HepG2 (cell line): ENCODE data around the gene ALDH1A1. TPM values are rescaled to one million over a fixed set of nuclear protein-coding genes. Genes with fewer than 3 reads are reported as not detected.

Experiments used
- ATAC-seq: fragments of 200-7000 bp; cut with Tn5 transposase; 3 replicates; pipeline ENCODE4 v1.9.1; 2020; ENCODE audit warnings: mild to moderate bottlenecking, moderate library complexity
- BruUV-seq: library from RNA; stranded (reverse); fragments of 400-500 nt; replicated peaks from 2 replicates; lab custom pipeline; 2021; lab: Mats Ljungman, UMichigan
- CTCF ChIA-PET: fragments of 300-600 bp; formaldehyde crosslinking; extraction: SDS; loops from one replicate; lab custom pipeline; 2021; ENCODE audit warnings: low total read pairs, inconsistent platforms, low intra/inter-chr PET ratio; lab: Yijun Ruan, JAX
- POLR2A ChIA-PET: fragments of 350-600 bp; sonication (Branson Sonifier 250); formaldehyde crosslinking; loops from one replicate; lab custom pipeline; 2020; ENCODE audit warnings: antibody characterized with exemption, inconsistent platforms; lab: Yijun Ruan, JAX
- DNase-seq: peaks from one replicate; pipeline ENCODE4 v3.0.0-alpha.2; 2015; ENCODE audit warnings: low spot score
- FAIRE-seq: peaks from 3 replicates; lab custom pipeline; 2011; peaks lifted over from hg19 to GRCh38; lab: Jason Lieb, UNC
- H2AFZ ChIP-seq: one replicate; pipeline ENCODE4 v1.6.1; 2011; ENCODE audit warnings: low read length, inconsistent platforms
- H3K27ac ChIP-seq: fragments of 300-600 bp; 3 replicates; pipeline ENCODE4 v1.8.0; 2011; ENCODE audit warnings: mixed run types, mild to moderate bottlenecking, mixed read lengths, low read length, inconsistent platforms; ENCODE audit not compliant: insufficient read depth; ENCODE audit errors: extremely low read length
- H3K27me3 ChIP-seq, 2 experiments: fragments of 200-600 bp in 1 of 2; 2 replicates in 1 of 2; 3 replicates in 1 of 2; pipeline versions ENCODE4 v1.6.0 to v1.8.0; 2011; ENCODE audit warnings: low read length in 2 of 2, mild to moderate bottlenecking in 2 of 2, moderate library complexity in 2 of 2, inconsistent platforms in 1 of 2; ENCODE audit not compliant: insufficient read depth in 2 of 2, control insufficient read depth in 1 of 2
- H3K36me3 ChIP-seq, 2 experiments: fragments of 200-600 bp in 1 of 2; replicated peaks in 1 of 2; 2 replicates in 1 of 2; 3 replicates in 1 of 2; pipeline versions ENCODE4 v1.5.1 to v1.8.0; 2011; ENCODE audit warnings: low read length in 2 of 2, inconsistent platforms in 1 of 2; ENCODE audit not compliant: insufficient read depth in 2 of 2, control insufficient read depth in 1 of 2
- H3K4me1 ChIP-seq: 2 replicates; pipeline ENCODE4 v1.5.1; 2012; ENCODE audit warnings: low read length, inconsistent platforms; ENCODE audit not compliant: insufficient read depth
- H3K4me2 ChIP-seq: 2 replicates; pipeline ENCODE4 v1.6.0; 2011; ENCODE audit warnings: low read depth, low read length, inconsistent platforms
- H3K4me3 ChIP-seq, 3 experiments: fragments of 200-600 bp in 1 of 3; sonication (generic), shearing (Covaris generic) in 1 of 3; replicated peaks in 1 of 3; 2 replicates each; pipeline ENCODE4 v1.5.1; 2011 to 2016; ENCODE audit warnings: low read length in 3 of 3, inconsistent platforms in 2 of 3, low read depth in 2 of 3, mild to moderate bottlenecking in 2 of 3, control low read depth in 1 of 3, mixed read lengths in 1 of 3; ENCODE audit not compliant: insufficient read depth in 1 of 3
- H3K79me2 ChIP-seq: one replicate; pipeline ENCODE4 v1.6.1; 2011; ENCODE audit warnings: low read length, inconsistent platforms; ENCODE audit not compliant: insufficient read depth
- H3K9ac ChIP-seq: 2 replicates; pipeline ENCODE4 v1.6.0; 2011; ENCODE audit warnings: mild to moderate bottlenecking, low read depth, low read length, inconsistent platforms; ENCODE audit not compliant: insufficient read depth
- H3K9me3 ChIP-seq: 2 replicates; pipeline ENCODE4 v1.5.1; 2012; ENCODE audit warnings: mild to moderate bottlenecking, low read length
- H4K20me1 ChIP-seq: 2 replicates; pipeline ENCODE4 v1.6.0; 2011; ENCODE audit warnings: inconsistent platforms, mild to moderate bottlenecking, low read length, moderate library complexity; ENCODE audit not compliant: insufficient read depth
- NFAT5 ChIP-seq: sonication (generic); formaldehyde crosslinking; IDR thresholded peaks from 2 replicates; pipeline ENCODE4 v1.4.0; 2020; ENCODE audit warnings: missing genetic modification reagents
- PBX2 ChIP-seq: IDR thresholded peaks from 2 replicates; pipeline ENCODE4 v1.6.1; 2016; ENCODE audit warnings: control low read depth
- ZNF652 ChIP-seq: IDR thresholded peaks from 2 replicates; pipeline ENCODE4 v1.6.1; 2016; ENCODE audit warnings: low read depth, borderline replicate concordance
- WGBS: methylation state at CpG from one replicate; pipeline ENCODE4 v1.1.6; 2017; ENCODE audit warnings: low lambda C conversion rate; 5-methylcytosine and 5-hydroxymethylcytosine counted together
- in situ Hi-C: cut with HindIII; loops from 2 replicates; pipeline ENCODE4 v1.10.0; 2017; ENCODE audit warnings: low pct_unique_long_range_greater_than_20kb; ENCODE audit not compliant: extremely low pct_ligation_motif_present
- intact Hi-C: fragments of 100-400 bp; cut with micrococcal nuclease; formaldehyde crosslinking; loops from one replicate; pipeline ENCODE4 v1.10.0; 2022; ENCODE audit not compliant: unreplicated experiment
- polyA plus RNA-seq, 8 experiments: library from polyadenylated mRNA; depleted of rRNA in 3 of 8; stranded (reverse) in 7 of 8; unstranded in 1 of 8; fragments of >200 nt; fragmentation: Illumina TruSeq in 4 of 8; extraction: Trizol in 4 of 8; gene quantifications; 2 replicates each; pipeline versions ENCODE4 v1.2.1 to v1.2.3, GENCODE V29; 2011 to 2016; ENCODE audit warnings: low read depth in 4 of 8, missing spikeins in 1 of 8, mixed read lengths in 1 of 8; ENCODE audit not compliant: insufficient read depth in 1 of 8
- total RNA-seq, 5 experiments: library from RNA; depleted of rRNA; stranded (reverse); fragments of >200 nt; fragmentation: Illumina TruSeq; extraction: Trizol; gene quantifications; 2 replicates each; pipeline ENCODE4 v1.2.3, GENCODE V29; 2016; ENCODE audit warnings: low read depth in 1 of 5

Gene ALDH1A1
- total and polyA plus RNA-seq, 2 of the 13 experiments (the other 11 are each of a cell fraction or from before 2014, with no cell fraction given): 88.2 to 439 TPM

DNA sequence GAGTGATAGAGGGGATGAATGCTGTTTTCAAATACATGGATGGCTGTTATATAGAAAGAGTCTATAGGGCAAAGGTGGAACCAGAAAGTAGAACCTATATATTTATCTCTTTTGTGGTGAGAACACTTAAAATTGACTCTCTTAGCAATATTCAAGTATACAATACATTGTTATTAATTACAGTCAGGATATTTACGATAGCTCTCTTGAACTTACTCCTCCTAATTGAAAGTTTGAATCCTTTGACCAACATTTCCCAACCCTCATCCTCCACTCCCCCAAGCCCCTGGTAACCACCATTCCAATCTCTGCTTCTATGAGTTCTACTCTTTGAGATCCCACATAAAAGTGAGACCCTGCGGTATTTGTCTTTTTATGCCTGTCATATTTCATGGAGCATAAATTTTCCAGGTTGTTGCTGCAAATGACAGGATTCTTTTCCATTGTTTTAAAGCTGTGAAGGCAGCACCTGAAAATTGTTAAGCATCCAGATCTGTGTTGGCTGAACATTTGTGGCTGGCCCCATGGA, 41.5 kb downstream of the ALDH1A1 start:
- in situ Hi-C loops (no loop called here), intact Hi-C loops (no loop called here)
- H3K36me3 ChIP-seq: peaks cover 9 to 62% of the 10 kb centered on the region in 2 experiments
- no peak overlapping the region for H3K4me2 ChIP-seq
- POLR2A ChIA-PET: no interaction called here
- H3K9ac ChIP-seq: no peak overlapping the region
- no peak for ATAC-seq
- no TSS peak for BruUV-seq
- no peaks in the 10 kb centered on the region for H3K9me3 ChIP-seq
- H2AFZ ChIP-seq: no peak overlapping the region
- no peaks in the 10 kb centered on the region for H3K79me2 ChIP-seq
- CTCF ChIA-PET: no interaction called here
- H3K4me1 ChIP-seq: no peaks in the 10 kb centered on the region
- 92% methylated on average over 2 of the region's 2 CpGs for WGBS
- FAIRE-seq: no peak
- no peak for TF ChIP-seq NFAT5 (CRISPR knock-in tag)
- no peak for TF ChIP-seq PBX2
- TF ChIP-seq ZNF652 (CRISPR knock-in tag): no peak
- H3K27me3 ChIP-seq: no peaks in the 10 kb centered on the region
- no peak overlapping the region for H3K27ac ChIP-seq
- DNase-seq: no peak
- no peak overlapping the region for H3K4me3 ChIP-seq
- H4K20me1 ChIP-seq: no peaks in the 10 kb centered on the region
